Measurements from ENCODE around the gene SMPD3. TPM values are rescaled to one million over a fixed set of nuclear protein-coding genes. Genes with fewer than 3 reads are reported as not detected.

Gene SMPD3
- total RNA-seq, 1 experiment from 2014 or later = 0.70 TPM

DNA sequence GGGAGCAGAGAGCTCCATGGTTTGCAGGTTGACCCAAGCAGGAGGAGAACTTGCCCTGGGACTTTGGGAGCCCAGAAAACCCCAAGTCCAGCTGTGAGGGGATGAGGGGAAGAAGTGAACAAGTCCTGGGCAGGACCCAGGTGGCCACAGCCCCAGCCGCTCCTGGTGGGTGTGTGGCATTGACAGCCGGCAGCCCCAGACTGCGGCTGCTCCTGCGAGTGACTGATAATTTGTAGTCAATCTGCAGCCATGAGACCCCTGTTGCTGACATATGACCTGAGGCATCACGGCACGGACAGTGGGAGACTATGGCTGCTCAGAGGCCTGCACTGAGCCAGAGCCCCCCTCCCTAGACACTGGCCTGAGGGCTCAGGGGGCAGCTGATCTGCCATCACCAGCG is 71.1 kb downstream of the SMPD3 start:
- no peak overlapping the region; a peak in 1 of 7 replicates for H3K27ac Mint-ChIP-seq
- H3K4me2 ChIP-seq (ENCODE audit: insufficient read depth, insufficient read length, low read length) = no peak overlapping the region
- no peaks in the 10 kb centered on the region for H3K79me2 ChIP-seq (ENCODE audit: insufficient read depth, low read length)
- H4K8ac ChIP-seq (replicated peaks; ENCODE audit: insufficient read length, low read depth, low read length) = no peak overlapping the region
- H3K14ac ChIP-seq (ENCODE audit: insufficient read depth, low read length) = no peak overlapping the region
- no CpG with 5 or more reads among the region's 7 CpGs for WGBS (ENCODE audit: extremely low coverage, insufficient read length, low lambda C conversion rate)
- H3T11ph ChIP-seq (ENCODE audit: low read length) = no peak overlapping the region
- H3K56ac ChIP-seq (ENCODE audit: insufficient read length, low read depth, low read length) = no peak overlapping the region
- no peaks in the 10 kb centered on the region for H3K36me3 Mint-ChIP-seq (ENCODE audit: insufficient read depth in 1 of 3, low read depth in 3 of 3)
- H2BK20ac ChIP-seq (ENCODE audit: low read depth, low read length, poor library complexity, severe bottlenecking) = no peak overlapping the region
- no peak overlapping the region for H3K27ac ChIP-seq (ENCODE audit: insufficient read length, low read depth, low read length)
- H3K27me3 ChIP-seq (ENCODE audit: insufficient read depth, low read length) = no peaks in the 10 kb centered on the region
- no peaks in the 10 kb centered on the region for H3K23me2 ChIP-seq (ENCODE audit: insufficient read length, low read depth, low read length, poor library complexity, severe bottlenecking)
- no peaks in the 10 kb centered on the region for H4K20me1 ChIP-seq (ENCODE audit: control insufficient read depth, insufficient read depth, insufficient read length)
- no peak overlapping the region for H3K9ac ChIP-seq (ENCODE audit: extremely low read depth, insufficient read length, low read length)
- H2BK15ac ChIP-seq (ENCODE audit: low read depth, low read length) = no peak overlapping the region
- no peak overlapping the region for H3K18ac ChIP-seq (ENCODE audit: insufficient read length, low read depth, low read length)
- H2AK5ac ChIP-seq (ENCODE audit: insufficient read length, low read length) = no peak overlapping the region
- peaks cover 4 to 14% of the 10 kb centered on the region in 2 experiments for H3K4me1 Mint-ChIP-seq
- DNase-seq = no peak
- H3K27me3 Mint-ChIP-seq (ENCODE audit: low read depth) = peaks cover 18% of the 10 kb centered on the region
- H3K79me1 ChIP-seq (ENCODE audit: insufficient read depth, low read depth, low read length, poor library complexity, severe bottlenecking) = no peaks in the 10 kb centered on the region
- H4K5ac ChIP-seq (ENCODE audit: insufficient read length, low read depth, low read length) = no peak overlapping the region
- no peak overlapping the region for H3K4me3 Mint-ChIP-seq
- H3K4ac ChIP-seq (ENCODE audit: low read depth, low read length) = no peak overlapping the region
- H2BK120ac ChIP-seq (ENCODE audit: low read depth, low read length, poor library complexity, severe bottlenecking) = no peak overlapping the region
- TF ChIP-seq, protein P1, sequence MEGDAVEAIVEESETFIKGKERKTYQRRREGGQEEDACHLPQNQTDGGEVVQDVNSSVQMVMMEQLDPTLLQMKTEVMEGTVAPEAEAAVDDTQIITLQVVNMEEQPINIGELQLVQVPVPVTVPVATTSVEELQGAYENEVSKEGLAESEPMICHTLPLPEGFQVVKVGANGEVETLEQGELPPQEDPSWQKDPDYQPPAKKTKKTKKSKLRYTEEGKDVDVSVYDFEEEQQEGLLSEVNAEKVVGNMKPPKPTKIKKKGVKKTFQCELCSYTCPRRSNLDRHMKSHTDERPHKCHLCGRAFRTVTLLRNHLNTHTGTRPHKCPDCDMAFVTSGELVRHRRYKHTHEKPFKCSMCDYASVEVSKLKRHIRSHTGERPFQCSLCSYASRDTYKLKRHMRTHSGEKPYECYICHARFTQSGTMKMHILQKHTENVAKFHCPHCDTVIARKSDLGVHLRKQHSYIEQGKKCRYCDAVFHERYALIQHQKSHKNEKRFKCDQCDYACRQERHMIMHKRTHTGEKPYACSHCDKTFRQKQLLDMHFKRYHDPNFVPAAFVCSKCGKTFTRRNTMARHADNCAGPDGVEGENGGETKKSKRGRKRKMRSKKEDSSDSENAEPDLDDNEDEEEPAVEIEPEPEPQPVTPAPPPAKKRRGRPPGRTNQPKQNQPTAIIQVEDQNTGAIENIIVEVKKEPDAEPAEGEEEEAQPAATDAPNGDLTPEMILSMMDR (conservative IDR thresholded peaks at IDR 0.05) = no peak
- no peak overlapping the region for H2BK5ac ChIP-seq (ENCODE audit: insufficient read length, low read length)
- H3K9me3 ChIP-seq (ENCODE audit: control insufficient read depth, low read depth, low read length) = no peaks in the 10 kb centered on the region
- H4K91ac ChIP-seq (ENCODE audit: insufficient read length, low read depth, low read length) = no peak overlapping the region
- no peak overlapping the region for H2AFZ ChIP-seq (ENCODE audit: low read length)
- H3K9me3 Mint-ChIP-seq = no peaks in the 10 kb centered on the region
- no peak overlapping the region for H3K23ac ChIP-seq (ENCODE audit: insufficient read length, low read depth, low read length)
- H2BK12ac ChIP-seq (ENCODE audit: insufficient read length, low read depth, low read length) = no peak overlapping the region
- H3K4me1 ChIP-seq (ENCODE audit: insufficient read depth, low read length) = no peaks in the 10 kb centered on the region
